ENCODE data around the gene NUP62. TPM values are rescaled to one million over a fixed set of nuclear protein-coding genes. Genes with fewer than 3 reads are reported as not detected.
"Not testable (repeated sequence)": the region's sequence is repeated elsewhere in the genome, so short reads cannot be mapped to it uniquely, and the experiment has no call there.

NUP62 gene
- total RNA-seq, 1 donor from 2014 or later = 61.1 TPM

- no peak for TF ChIP-seq CTCF (IDR thresholded peaks at IDR 0.05; ENCODE audit: insufficient read depth, low read length, poor library complexity, severe bottlenecking)
- H3K27me3 ChIP-seq (ENCODE audit: control insufficient read depth, insufficient read depth, low read length) = no peaks in the 10 kb centered on the region
- H3K36me3 ChIP-seq (ENCODE audit: control insufficient read depth, insufficient read depth, low read length) = peaks cover 5% of the 10 kb centered on the region
- no peak overlapping the region for H3K4me3 ChIP-seq (ENCODE audit: low read depth, low read length)
- DNase-seq (ENCODE audit: low read depth) = no peak
These were observed 3.8 kb downstream of the NUP62 start for GRCh38 chr19:49925486-49925885.

GRCh38 chr19:49924881-49925210, 4.5 kb downstream of the NUP62 start:
- H3K36me3 ChIP-seq (ENCODE audit: control insufficient read depth, insufficient read depth, low read length) = not testable (repeated sequence)

DNA sequence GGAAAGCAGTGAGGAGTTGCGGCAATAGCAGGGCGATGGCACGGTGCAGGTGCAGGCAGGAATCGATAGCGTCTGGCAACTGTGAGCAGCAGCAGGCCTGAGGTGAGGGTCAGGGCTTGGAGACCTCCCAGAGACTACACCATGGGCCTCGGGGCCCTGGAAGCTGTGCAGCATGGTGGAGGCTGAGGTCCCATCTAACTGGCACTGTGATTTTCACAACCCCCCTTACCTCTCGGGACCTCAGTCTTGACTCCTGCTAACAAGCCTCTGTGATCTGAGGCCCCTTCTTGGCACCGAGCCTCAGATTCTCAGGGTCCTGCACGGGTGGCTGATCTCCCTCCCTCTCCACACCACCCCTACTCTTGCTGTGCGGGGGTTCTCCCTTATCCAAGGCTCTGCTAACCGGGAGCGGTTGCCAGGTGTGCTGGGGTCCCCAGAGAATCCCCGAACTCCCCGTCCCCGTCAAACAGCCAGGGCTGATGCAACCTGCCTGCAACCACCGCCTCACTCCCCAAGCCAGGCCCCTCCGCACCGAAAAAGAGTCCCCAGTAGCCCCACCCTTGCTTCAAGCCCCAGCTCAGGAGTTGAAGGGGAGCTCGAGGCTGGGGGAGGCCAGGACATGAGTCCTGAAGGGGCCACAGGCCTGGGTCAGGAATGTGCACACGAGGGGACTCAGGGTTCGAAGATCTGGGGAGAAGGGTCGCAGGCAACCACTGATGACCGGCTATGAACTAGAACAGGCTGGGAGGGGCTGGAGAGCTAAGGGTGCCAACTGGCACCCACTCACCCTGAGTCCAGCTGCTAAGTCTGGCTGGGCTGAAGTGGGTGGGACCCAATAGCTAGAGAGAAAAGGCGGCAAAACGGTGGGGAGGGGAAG, 5.1 kb downstream of the NUP62 start:
- no peak for DNase-seq (ENCODE audit: low read depth)
- no peak overlapping the region for H3K4me3 ChIP-seq (ENCODE audit: low read depth, low read length)
- TF ChIP-seq CTCF (IDR thresholded peaks at IDR 0.05; ENCODE audit: insufficient read depth, low read length, poor library complexity, severe bottlenecking) = no peak
- no peaks in the 10 kb centered on the region for H3K27me3 ChIP-seq (ENCODE audit: control insufficient read depth, insufficient read depth, low read length)
- H3K36me3 ChIP-seq (ENCODE audit: control insufficient read depth, insufficient read depth, low read length) = peaks cover 5% of the 10 kb centered on the region

More at GRCh38 chr19:49924881-49925210, 4.5 kb downstream of the NUP62 start:
- not testable (repeated sequence) for H3K4me3 ChIP-seq (ENCODE audit: low read depth, low read length); DNase-seq (ENCODE audit: low read depth); H3K27me3 ChIP-seq (ENCODE audit: control insufficient read depth, insufficient read depth, low read length)

- Histone ChIP-seq H3K4me3 (ENCODE audit: low read depth, low read length) (no peak overlapping the region), H3K27me3 (ENCODE audit: control insufficient read depth, insufficient read depth, low read length) (no peaks in the 10 kb centered on the region), H3K36me3 (ENCODE audit: control insufficient read depth, insufficient read depth, low read length) (peaks cover 5% of the 10 kb centered on the region)
- DNase-seq (ENCODE audit: low read depth) = no peak
- TF ChIP-seq CTCF (IDR thresholded peaks at IDR 0.05; ENCODE audit: insufficient read depth, low read length, poor library complexity, severe bottlenecking) = no peak
These were observed 6.0 kb downstream of the NUP62 start for GRCh38 chr19:49923055-49924003.

DNA sequence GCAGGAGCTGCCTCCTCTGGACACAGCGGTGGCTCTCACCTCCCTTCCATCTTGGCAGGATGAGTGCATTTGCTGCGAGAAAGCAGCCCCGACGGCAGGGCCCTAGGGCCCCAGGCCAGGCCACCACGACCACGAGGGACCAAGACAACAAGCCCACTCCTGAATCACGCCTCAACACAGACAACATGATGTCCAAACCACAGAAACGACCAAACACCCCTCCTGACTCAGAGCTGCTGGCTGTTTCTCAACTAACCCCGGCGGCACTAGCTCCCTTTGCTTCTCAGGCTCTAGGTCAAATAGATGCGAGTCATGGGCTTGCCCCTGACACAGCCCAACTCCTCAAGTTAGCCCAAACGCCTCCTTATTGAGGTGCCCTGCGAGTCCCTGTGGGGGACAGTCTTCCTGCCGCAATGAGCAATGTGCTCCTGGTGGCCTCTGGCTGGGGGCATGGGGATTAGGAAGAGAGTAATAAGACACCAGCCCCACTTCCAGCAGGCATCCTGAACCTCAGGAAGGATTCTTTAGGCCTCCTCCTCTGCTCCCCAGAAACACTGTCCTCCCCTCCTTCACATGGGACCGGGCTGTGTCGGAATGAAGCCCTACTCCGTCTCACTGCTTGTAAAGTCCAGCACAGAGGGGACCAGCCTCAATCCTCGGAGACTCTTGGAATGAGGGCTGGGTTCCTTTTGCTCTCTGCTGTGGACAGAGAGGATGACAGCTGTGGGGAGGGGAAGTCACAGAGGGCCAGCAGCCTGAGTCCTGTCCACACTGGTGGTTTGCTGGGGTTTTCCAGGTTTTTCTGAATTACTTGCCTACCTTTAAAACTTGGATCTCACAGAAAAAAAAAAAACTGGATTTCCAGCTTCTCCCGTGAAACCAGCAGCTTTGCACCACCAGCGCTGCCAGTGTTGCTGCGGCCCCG, 7.2 kb downstream of the NUP62 start:
- DNase-seq (ENCODE audit: low read depth) = peak; percentile 34
- H3K4me3 ChIP-seq (ENCODE audit: low read depth, low read length) = no peak overlapping the region
- H3K27me3 ChIP-seq (ENCODE audit: control insufficient read depth, insufficient read depth, low read length) = no peaks in the 10 kb centered on the region
- H3K36me3 ChIP-seq (ENCODE audit: control insufficient read depth, insufficient read depth, low read length) = peaks cover 3% of the 10 kb centered on the region
- no peak for TF ChIP-seq CTCF (IDR thresholded peaks at IDR 0.05; ENCODE audit: insufficient read depth, low read length, poor library complexity, severe bottlenecking)
